ENCODE data around the gene DST. TPM values are rescaled to one million over a fixed set of nuclear protein-coding genes. Genes with fewer than 3 reads are reported as not detected.

Gene DST
- total RNA-seq, 2 experiments from 2014 or later, result 5.7 to 6.2 TPM

DNA sequence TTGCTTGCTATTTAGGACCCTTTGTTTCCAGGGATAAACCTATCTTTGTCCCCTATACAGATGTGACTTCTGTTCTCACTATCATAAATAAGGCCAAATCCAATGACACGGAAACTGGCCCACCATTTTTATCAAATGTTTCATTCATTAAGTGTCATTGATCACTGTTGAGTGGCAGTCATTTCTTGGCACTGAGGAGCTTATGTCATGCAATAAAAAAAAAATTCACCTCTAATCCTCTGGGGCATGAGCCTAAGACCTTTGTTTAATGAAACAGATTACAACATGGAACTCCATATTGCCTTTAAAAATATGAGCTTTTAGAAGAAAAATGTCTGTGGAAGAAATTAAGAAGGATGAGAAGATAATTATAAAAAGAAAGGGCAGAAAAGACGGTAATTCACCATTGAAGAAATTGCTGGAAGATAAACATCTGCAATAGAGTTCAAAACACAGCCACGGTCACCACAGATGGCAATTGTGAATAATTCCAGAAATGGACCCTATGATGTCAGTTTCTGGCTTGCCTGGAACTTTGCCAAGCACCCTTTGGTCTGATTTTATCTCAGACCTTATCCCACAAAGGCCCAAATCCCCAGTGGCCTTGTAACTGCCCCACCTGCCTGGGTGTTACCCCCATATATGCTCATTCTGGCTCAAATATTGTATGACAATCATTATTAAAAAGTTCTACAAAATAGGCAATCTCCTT is 91.1 kb downstream of the DST start:
- POLR2A ChIA-PET, result no interaction called here
- DNase-seq, result no peak
- H3K9me3 Mint-ChIP-seq, result no peaks in the 10 kb centered on the region
- CTCF ChIA-PET, result no interaction called here
- intact Hi-C loops (cut with micrococcal nuclease), result no loop called here
- no peak overlapping the region for H3K4me3 Mint-ChIP-seq
- no peaks in the 10 kb centered on the region for H3K4me1 Mint-ChIP-seq (ENCODE audit: low read depth)
- H3K27me3 Mint-ChIP-seq, result no peaks in the 10 kb centered on the region
- no peaks in the 10 kb centered on the region for H3K36me3 Mint-ChIP-seq
- H3K27ac Mint-ChIP-seq, result no peak overlapping the region

DNA sequence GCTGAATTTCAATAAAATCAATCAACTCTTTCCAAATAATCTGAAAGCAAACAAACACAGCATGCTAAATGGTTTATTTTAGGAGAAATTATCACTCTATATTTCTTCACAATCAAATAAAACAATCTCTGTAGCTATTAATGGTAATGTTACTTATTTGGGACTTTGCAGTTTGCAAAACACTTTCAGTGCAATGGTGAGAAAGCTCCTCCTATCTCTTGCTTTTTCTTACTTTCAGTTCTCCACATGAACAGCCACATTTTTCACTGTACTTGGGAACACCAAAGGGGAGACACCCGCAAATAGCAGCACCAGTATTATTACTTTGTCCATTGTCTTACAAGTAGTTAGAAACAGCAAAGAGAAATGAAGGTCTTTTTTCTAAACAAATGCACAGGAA is 92.4 kb downstream of the DST start:
- Mint-ChIP-seq H3K27ac (no peak overlapping the region), H3K27me3 (no peaks in the 10 kb centered on the region), H3K9me3 (no peaks in the 10 kb centered on the region), H3K36me3 (no peaks in the 10 kb centered on the region), H3K4me1 (ENCODE audit: low read depth) (no peaks in the 10 kb centered on the region), H3K4me3 (no peak overlapping the region)
- ChIA-PET CTCF (no interaction called here), POLR2A (no interaction called here)
- no peak for DNase-seq
- intact Hi-C loops (cut with micrococcal nuclease), result no loop called here

DNA sequence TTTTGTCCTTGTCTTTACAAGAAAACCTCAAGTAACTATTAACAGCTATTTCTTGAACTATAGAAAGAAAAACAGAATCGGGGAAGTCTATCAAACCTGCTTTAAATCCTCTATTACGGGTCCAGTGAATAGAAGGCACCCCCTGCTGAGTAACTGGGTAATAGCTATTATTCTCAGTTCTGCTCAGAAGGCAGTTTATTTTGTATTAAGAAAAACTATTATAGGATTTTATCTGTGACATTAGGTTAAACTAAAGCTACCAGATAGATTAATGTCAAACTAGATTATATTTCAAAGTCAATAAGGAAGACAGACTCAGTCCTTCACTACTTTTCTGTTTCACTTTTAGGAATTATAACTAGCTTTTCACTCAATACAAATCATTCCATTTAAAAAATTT is 93.7 kb downstream of the DST start:
- no peak overlapping the region for H3K4me3 Mint-ChIP-seq
- intact Hi-C loops (cut with micrococcal nuclease), result no loop called here
- H3K27me3 Mint-ChIP-seq, result no peaks in the 10 kb centered on the region
- ChIA-PET POLR2A (no interaction called here), CTCF (interaction anchor here (0.7 to 2.1 kb wide), 3 partner anchors 45 to 356 kb away, joined by 3 to 5 read pairs (median 3); no protein-coding TSS in a partner anchor)
- DNase-seq, result no peak
- no peaks in the 10 kb centered on the region for H3K36me3 Mint-ChIP-seq
- H3K9me3 Mint-ChIP-seq, result no peaks in the 10 kb centered on the region
- no peaks in the 10 kb centered on the region for H3K4me1 Mint-ChIP-seq (ENCODE audit: low read depth)
- no peak overlapping the region for H3K27ac Mint-ChIP-seq

DNA sequence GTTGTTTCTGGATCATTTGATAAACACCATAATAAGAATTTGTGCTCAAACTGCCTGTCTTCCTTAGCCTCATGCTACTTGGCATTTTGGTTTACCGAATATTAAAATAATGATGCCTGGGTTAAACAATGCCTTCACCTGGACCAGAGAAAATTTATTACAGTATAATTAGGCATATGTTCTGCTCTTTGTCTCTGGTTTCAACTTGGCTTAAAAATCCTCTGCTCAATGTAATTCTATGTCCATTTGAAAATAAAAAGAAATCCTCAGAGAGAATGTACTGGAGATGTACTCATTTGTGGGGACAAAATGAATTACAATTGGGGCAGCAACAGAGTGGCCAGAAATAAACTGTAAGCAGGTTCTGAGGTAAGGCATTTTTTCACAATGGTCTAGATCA is 95.0 kb downstream of the DST start:
- DNase-seq, result no peak
- Mint-ChIP-seq H3K27ac (no peak overlapping the region), H3K36me3 (no peaks in the 10 kb centered on the region), H3K4me1 (ENCODE audit: low read depth) (no peaks in the 10 kb centered on the region), H3K4me3 (no peak overlapping the region), H3K9me3 (no peaks in the 10 kb centered on the region), H3K27me3 (no peaks in the 10 kb centered on the region)
- ChIA-PET POLR2A (no interaction called here), CTCF (interaction anchor here (2.1 kb wide), 1 partner anchor 47 kb away, joined by 5 read pairs; no protein-coding TSS in a partner anchor)
- intact Hi-C loops (cut with micrococcal nuclease), result no loop called here

DNA sequence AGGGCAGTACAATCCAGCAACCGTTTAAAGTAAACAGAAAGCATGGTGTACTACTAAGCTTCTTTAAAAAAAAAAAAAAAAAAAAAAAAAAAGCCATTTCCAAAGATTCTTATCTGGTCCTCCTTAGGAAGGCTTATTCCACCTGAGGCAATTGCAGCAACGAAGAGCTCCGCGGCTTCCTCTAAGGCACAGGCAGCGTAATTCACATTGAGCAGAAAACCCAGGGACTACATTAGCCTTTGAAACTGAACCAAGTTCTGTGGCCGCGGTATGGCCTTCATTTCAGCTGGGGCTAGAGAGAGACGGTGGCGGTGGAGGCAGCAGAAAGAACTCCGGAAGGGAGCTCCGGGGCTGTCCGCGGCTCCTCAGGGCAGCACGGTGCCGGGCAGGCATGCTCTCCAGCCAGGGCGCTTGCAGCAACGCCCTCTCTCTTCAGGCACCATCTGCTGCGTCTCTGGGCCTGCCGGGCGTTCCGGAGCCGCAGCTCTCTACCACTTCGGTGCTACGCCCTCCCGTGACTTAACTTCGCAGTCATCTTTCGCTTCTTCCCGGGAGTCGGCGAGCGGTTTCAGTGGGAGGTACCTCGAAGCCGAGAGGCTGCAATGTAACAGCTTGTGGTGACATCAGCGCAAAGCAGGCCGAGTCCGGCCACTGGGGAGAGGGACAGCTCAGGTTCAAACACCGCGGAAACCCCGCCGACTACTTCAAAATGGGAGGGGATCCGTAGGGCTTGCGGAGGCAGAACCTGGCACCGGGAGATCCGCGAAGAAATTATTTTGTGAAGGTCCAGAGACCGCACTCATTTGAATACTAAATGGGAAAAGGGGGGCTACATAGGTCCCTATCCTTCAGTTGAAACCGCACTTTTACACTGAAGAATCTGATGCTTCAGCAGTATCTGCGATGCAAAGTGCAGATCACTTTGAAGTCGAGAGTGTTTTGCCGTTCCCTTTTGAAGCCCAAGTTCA is 100.0 kb downstream of the DST start:
- ChIA-PET CTCF (interaction anchor here (0.9 to 2.0 kb wide), 6 partner anchors 10 to 53 kb away, joined by 3 to 14 read pairs (median 4); no protein-coding TSS in a partner anchor), POLR2A (no interaction called here)
- no peaks in the 10 kb centered on the region for H3K27me3 Mint-ChIP-seq
- intact Hi-C loops (cut with micrococcal nuclease), result loop anchor here (1.0 to 5.0 kb wide), 3 partner anchors 51 to 184 kb away; no protein-coding TSS in a partner anchor
- no peaks in the 10 kb centered on the region for H3K4me1 Mint-ChIP-seq (ENCODE audit: low read depth)
- peak; percentile 84 for DNase-seq
- no peak overlapping the region for H3K4me3 Mint-ChIP-seq
- no peaks in the 10 kb centered on the region for H3K36me3 Mint-ChIP-seq
- no peak overlapping the region for H3K27ac Mint-ChIP-seq
- H3K9me3 Mint-ChIP-seq, result no peaks in the 10 kb centered on the region

DNA sequence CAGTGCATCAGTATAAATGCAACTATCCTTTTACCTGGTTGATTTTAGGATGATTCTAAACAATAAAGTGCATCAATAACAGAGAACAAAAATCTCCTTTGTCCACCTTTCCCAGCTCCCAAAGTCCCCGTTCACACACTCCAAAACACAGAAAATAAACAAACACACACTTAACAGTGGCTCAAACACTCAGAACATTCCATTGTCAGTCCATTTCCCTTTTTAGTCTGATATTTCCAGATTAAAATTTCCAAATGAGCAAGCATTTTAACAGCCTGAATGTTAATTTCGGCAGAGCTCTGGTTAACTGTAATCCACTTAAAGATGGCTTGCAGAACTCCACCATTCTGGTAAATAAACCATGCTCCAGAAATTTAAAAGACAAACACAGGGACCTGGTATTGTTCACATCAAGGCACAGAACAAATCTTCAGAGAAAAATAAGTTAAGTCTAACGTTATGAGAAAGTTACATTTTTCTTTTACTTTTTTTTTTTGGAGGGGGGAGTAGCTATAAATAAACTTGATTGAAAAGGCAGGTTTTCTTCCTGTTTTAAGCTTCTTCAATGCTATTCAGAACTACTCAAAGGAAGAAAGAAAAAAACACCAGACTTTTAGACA is 100.8 kb downstream of the DST start:
- no peak overlapping the region for H3K27ac Mint-ChIP-seq
- CTCF ChIA-PET, result interaction anchor here (0.9 to 2.0 kb wide), 6 partner anchors 11 to 53 kb away, joined by 3 to 14 read pairs (median 4); no protein-coding TSS in a partner anchor
- H3K4me3 Mint-ChIP-seq, result no peak overlapping the region
- H3K4me1 Mint-ChIP-seq (ENCODE audit: low read depth), result no peaks in the 10 kb centered on the region
- no peaks in the 10 kb centered on the region for H3K27me3 Mint-ChIP-seq
- POLR2A ChIA-PET, result no interaction called here
- no peaks in the 10 kb centered on the region for H3K9me3 Mint-ChIP-seq
- H3K36me3 Mint-ChIP-seq, result no peaks in the 10 kb centered on the region
- DNase-seq, result no peak
- intact Hi-C loops (cut with micrococcal nuclease), result loop anchor here (1.0 to 5.0 kb wide), 3 partner anchors 51 to 183 kb away; no protein-coding TSS in a partner anchor

DNA sequence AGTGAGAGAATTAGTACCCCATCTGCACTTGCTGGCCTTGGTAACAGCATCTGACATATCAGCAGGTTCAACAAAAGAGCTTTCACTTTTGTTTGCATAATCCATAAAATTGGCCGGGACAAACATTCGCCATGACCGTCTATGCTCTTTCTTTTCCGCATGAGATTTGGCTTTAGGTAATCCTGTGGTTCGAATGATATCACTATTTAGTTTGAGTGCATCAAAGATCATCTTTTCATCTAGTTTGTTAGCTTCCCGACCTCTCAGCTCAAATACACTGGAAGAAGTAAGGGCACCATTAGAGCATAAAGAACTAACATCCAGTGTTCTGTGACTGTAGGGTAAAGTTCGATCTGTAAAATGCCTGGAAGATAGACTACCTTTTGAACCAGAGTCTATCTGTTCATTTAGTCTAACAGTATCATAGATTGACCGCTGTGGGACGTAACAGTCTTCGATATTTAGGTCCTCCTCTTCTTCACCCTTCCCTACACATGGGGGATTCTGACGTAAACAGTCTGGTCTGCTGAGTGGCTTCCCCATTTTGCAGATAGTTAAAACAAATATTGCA is 101.6 kb downstream of the DST start:
- intact Hi-C loops (cut with micrococcal nuclease), result loop anchor here (5.0 kb wide), 1 partner anchor 84 kb away; no protein-coding TSS in a partner anchor
- no peak for DNase-seq
- Mint-ChIP-seq H3K9me3 (no peaks in the 10 kb centered on the region), H3K36me3 (no peaks in the 10 kb centered on the region), H3K4me1 (ENCODE audit: low read depth) (no peaks in the 10 kb centered on the region), H3K27me3 (no peaks in the 10 kb centered on the region), H3K4me3 (no peak overlapping the region), H3K27ac (no peak overlapping the region)
- ChIA-PET POLR2A (no interaction called here), CTCF (interaction anchor here (1.2 to 2.0 kb wide), 3 partner anchors 12 to 52 kb away, joined by 3 to 14 read pairs (median 4); no protein-coding TSS in a partner anchor)

DNA sequence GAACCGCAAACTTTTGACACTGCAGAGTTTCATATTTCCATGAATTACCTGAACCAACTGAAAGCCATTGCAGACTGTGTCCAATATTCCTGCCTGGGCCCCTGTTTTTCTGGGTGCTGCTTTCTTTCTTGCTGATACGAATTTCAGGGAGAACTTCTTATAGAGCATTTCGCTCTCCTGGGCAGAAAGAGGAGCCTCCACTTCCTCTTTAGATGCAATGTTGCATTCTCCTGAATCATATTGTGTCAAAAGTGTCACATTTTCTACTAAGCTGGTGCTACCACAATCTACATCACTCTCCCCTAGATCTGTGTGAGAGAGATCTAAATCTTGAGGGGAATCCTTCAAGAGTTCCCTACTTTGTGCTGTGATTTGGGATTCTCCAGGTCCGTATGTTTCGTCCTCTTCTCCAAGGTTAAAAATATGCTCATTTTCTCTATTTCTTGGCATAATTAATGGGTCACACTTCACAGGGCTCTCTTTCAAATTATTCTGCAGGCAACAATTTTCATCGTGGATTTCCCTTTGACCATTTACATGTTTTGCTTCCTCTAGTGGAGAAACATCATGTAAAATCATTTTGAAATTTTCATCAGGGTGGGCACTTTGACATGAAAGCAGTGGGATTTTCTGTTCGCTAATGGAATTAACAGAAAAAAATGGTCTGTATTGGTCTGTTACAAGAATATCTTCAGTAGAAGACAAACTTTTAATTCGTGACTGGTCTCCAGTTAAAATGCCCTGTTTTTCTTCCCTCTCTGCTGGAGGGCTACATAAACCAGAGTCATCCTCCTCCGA is 102.3 kb downstream of the DST start:
- Mint-ChIP-seq H3K9me3 (no peaks in the 10 kb centered on the region), H3K27ac (no peak overlapping the region), H3K27me3 (no peaks in the 10 kb centered on the region), H3K4me3 (no peak overlapping the region), H3K36me3 (no peaks in the 10 kb centered on the region), H3K4me1 (ENCODE audit: low read depth) (no peaks in the 10 kb centered on the region)
- ChIA-PET POLR2A (no interaction called here), CTCF (interaction anchor here (1.5 kb wide), 1 partner anchor 30 kb away, joined by 4 read pairs; no protein-coding TSS in a partner anchor)
- DNase-seq, result no peak
- intact Hi-C loops (cut with micrococcal nuclease), result loop anchor here (5.0 kb wide), 1 partner anchor 83 kb away; no protein-coding TSS in a partner anchor

DNA sequence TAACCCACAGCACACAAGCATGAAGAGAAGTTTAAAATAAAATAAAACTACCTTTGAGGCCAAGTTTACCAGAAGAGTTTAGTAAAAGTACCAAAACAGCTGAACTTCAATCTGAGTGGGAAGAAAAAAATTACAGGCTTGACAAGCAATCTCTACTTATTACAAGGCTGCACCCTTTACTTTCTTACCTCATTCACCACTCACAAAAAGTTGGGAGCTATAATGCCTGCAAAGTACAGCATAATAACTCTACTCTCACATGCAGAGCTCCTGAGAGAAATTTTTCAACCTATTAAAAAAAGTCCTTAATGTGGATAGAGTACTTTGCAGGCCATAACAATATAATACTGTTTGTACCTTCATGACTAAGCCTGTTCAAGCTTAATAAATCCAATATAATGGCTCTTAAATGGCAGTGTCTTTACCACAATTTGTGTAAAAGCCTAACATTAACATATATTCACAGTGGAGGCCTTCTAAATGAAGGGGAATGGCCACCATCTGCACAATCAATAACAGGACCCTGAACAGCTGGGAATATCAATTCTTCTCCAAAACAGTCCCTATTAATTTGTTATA is 103.1 kb downstream of the DST start:
- Mint-ChIP-seq H3K27ac (no peak overlapping the region), H3K27me3 (no peaks in the 10 kb centered on the region), H3K36me3 (no peaks in the 10 kb centered on the region), H3K4me3 (no peak overlapping the region), H3K4me1 (ENCODE audit: low read depth) (no peaks in the 10 kb centered on the region), H3K9me3 (no peaks in the 10 kb centered on the region)
- intact Hi-C loops (cut with micrococcal nuclease), result loop anchor here (5.0 kb wide), 1 partner anchor 82 kb away; no protein-coding TSS in a partner anchor
- no peak for DNase-seq
- POLR2A ChIA-PET, result no interaction called here
- CTCF ChIA-PET, result interaction anchor here (1.5 kb wide), 1 partner anchor 30 kb away, joined by 4 read pairs; no protein-coding TSS in a partner anchor

DNA sequence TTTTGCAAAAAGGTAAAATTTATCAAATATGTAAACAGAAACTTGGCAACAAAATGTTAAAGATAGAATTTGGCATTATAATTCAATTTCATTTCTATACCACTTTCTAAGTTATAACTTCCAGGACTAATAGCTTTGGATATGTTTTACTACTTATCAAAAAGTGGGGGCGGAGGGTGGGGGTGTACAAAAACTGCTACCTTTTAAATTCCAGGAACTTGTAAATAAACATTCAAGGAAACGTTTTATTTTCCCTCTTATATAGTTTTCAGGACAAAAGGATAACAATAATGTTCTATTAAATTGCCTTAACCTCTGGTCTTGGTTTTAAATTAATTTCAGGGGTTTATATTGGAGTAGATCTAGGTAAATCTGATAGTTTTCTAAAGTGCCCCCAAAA is 103.8 kb downstream of the DST start:
- intact Hi-C loops (cut with micrococcal nuclease), result no loop called here

More for the DNA sequence above, 103.8 kb downstream of the DST start:
- no peak overlapping the region for H3K27ac Mint-ChIP-seq
- ChIA-PET POLR2A (no interaction called here), CTCF (no interaction called here)
- no peaks in the 10 kb centered on the region for H3K27me3 Mint-ChIP-seq
- H3K9me3 Mint-ChIP-seq, result no peaks in the 10 kb centered on the region
- DNase-seq, result no peak
- no peaks in the 10 kb centered on the region for H3K4me1 Mint-ChIP-seq (ENCODE audit: low read depth)
- no peak overlapping the region for H3K4me3 Mint-ChIP-seq
- no peaks in the 10 kb centered on the region for H3K36me3 Mint-ChIP-seq

Data from activated CD4-positive, alpha-beta memory T cell treated with anti-CD3 and anti-CD28 coated beads for 36 hours (primary cell).